HL-60 (cell line): ENCODE results near the gene CRTC1.

Experiments
- CTCF ChIP-seq: IDR thresholded peaks from one replicate; pipeline ENCODE4 v1.5.1; 2011; ENCODE audit warnings: low read length, control low read depth, inconsistent platforms; ENCODE audit not compliant: insufficient read depth
- GABPA ChIP-seq: IDR thresholded peaks from 2 replicates; pipeline ENCODE4 v1.6.1; 2012; ENCODE audit warnings: low read depth
- POLR2AphosphoS5 ChIP-seq: IDR thresholded peaks from 2 replicates; pipeline ENCODE4 v1.6.1; 2012; ENCODE audit warnings: low read depth
- REST ChIP-seq: IDR thresholded peaks from 2 replicates; pipeline ENCODE4 v1.6.1; 2012; ENCODE audit warnings: low read depth; ENCODE audit not compliant: insufficient replicate concordance
- SPI1 ChIP-seq: IDR thresholded peaks from 2 replicates; pipeline ENCODE4 v1.6.1; 2012; ENCODE audit warnings: low read depth, mild to moderate bottlenecking, borderline replicate concordance

GRCh38 chr19:18676692-18677091 is 6.8 kb upstream of the CRTC1 start:
- no peak for TF ChIP-seq CTCF
- no peak for TF ChIP-seq POLR2AphosphoS5
- no peak for TF ChIP-seq GABPA
- no peak for TF ChIP-seq REST
- no peak for TF ChIP-seq SPI1
